Right atrium auricular region (tissue), 2 donors: ENCODE results near the gene SYT14. TPM values are rescaled to one million over a fixed set of nuclear protein-coding genes. Genes with fewer than 3 reads are reported as not detected.
"Not testable (repeated sequence)": the region's sequence is repeated elsewhere in the genome, so short reads cannot be mapped to it uniquely, and the experiment has no call there.

ENCODE experiments used
- DNase-seq: peaks from one replicate; pipeline ENCODE4 v3.0.0-alpha.2; 2019; ENCODE audit warnings: low spot score
- H3K27ac ChIP-seq, 2 donors: fragments of 200-600 bp; sonication (generic); 1 replicate in 1 of 2; 2 replicates in 1 of 2; pipeline ENCODE4 v1.5.1; 2016 to 2019
- H3K27me3 ChIP-seq, 2 donors: fragments of 200-600 bp; sonication (generic); one replicate each; pipeline versions ENCODE4 v1.5.1 to v1.6.0; 2017 to 2019
- H3K36me3 ChIP-seq: fragments of 200-600 bp; sonication (generic); one replicate; pipeline ENCODE4 v1.5.1; 2016
- H3K4me1 ChIP-seq, 2 donors: fragments of 200-600 bp; sonication (generic); one replicate each; pipeline versions ENCODE4 v1.5.1 to v1.6.0; 2017 to 2019
- H3K4me3 ChIP-seq, 2 donors: fragments of 200-600 bp; sonication (generic); 1 replicate in 1 of 2; 2 replicates in 1 of 2; pipeline ENCODE4 v1.5.1; 2017 to 2019; ENCODE audit warnings: mild to moderate bottlenecking in 1 of 2, moderate library complexity in 1 of 2
- H3K9me3 ChIP-seq, 2 donors: fragments of 200-600 bp; sonication (generic); one replicate each; pipeline ENCODE4 v1.5.1; 2019
- CTCF ChIP-seq, 2 donors: fragments of 200-600 bp; sonication (generic); IDR thresholded peaks; one replicate each; pipeline ENCODE4 v1.5.1; 2019; ENCODE audit warnings: antibody characterized with exemption in 2 of 2
- total RNA-seq, 2 donors: library from RNA; depleted of rRNA; stranded (reverse); fragments of >200 nt; gene quantifications; one replicate each; pipeline ENCODE4 v1.1.0, GENCODE V29; 2016

The SYT14 gene
- total RNA-seq, 2 donors from 2014 or later: 0.04 TPM; not detected in 1

GRCh38 chr1:209911746-209912145 is 26.3 kb upstream of the SYT14 start:
- H3K27ac ChIP-seq: no peak overlapping the region
- H3K4me3 ChIP-seq: no peak overlapping the region
- TF ChIP-seq CTCF (IDR thresholded peaks at IDR 0.05): no peak
- DNase-seq: no peak
- peaks cover 0 to 7% of the 10 kb centered on the region in 2 donors for H3K9me3 ChIP-seq
- H3K36me3 ChIP-seq: no peaks in the 10 kb centered on the region
- no peaks in the 10 kb centered on the region for H3K4me1 ChIP-seq
- H3K27me3 ChIP-seq: no peaks in the 10 kb centered on the region

- Histone ChIP-seq H3K4me1 (no peaks in the 10 kb centered on the region), H3K27ac (no peak overlapping the region), H3K4me3 (no peak overlapping the region), H3K27me3 (no peaks in the 10 kb centered on the region), H3K36me3 (no peaks in the 10 kb centered on the region), H3K9me3 (peaks cover 0 to 7% of the 10 kb centered on the region in 2 donors)
- no peak for TF ChIP-seq CTCF (IDR thresholded peaks at IDR 0.05)
- DNase-seq: no peak
These were observed 25.7 kb upstream of the SYT14 start for GRCh38 chr1:209912306-209912705.

- not testable (repeated sequence) for H3K36me3 ChIP-seq, H3K27me3 ChIP-seq, DNase-seq, H3K4me1 ChIP-seq, H3K27ac ChIP-seq, H3K4me3 ChIP-seq, H3K9me3 ChIP-seq
These were observed 18.4 kb upstream of the SYT14 start for GRCh38 chr1:209919637-209920036.

GRCh38 chr1:209920844-209921243 is 17.2 kb upstream of the SYT14 start:
- H3K4me3 ChIP-seq: no peak overlapping the region
- no peak for TF ChIP-seq CTCF (IDR thresholded peaks at IDR 0.05)
- H3K9me3 ChIP-seq: no peaks in the 10 kb centered on the region
- no peak overlapping the region for H3K27ac ChIP-seq
- H3K4me1 ChIP-seq: no peaks in the 10 kb centered on the region
- DNase-seq: no peak
- H3K27me3 ChIP-seq: no peaks in the 10 kb centered on the region
- no peaks in the 10 kb centered on the region for H3K36me3 ChIP-seq

- Histone ChIP-seq H3K27me3 (no peaks in the 10 kb centered on the region), H3K36me3 (no peaks in the 10 kb centered on the region), H3K9me3 (no peaks in the 10 kb centered on the region), H3K27ac (no peak overlapping the region), H3K4me1 (no peaks in the 10 kb centered on the region), H3K4me3 (no peak overlapping the region)
- DNase-seq: no peak
- TF ChIP-seq CTCF (IDR thresholded peaks at IDR 0.05): no peak
These were observed 13.6 kb upstream of the SYT14 start for GRCh38 chr1:209924390-209924789.

- H3K4me3 ChIP-seq: no peak overlapping the region
- H3K4me1 ChIP-seq: no peaks in the 10 kb centered on the region
- DNase-seq: no peak
- no peaks in the 10 kb centered on the region for H3K36me3 ChIP-seq
- TF ChIP-seq CTCF (IDR thresholded peaks at IDR 0.05): no peak
- no peak overlapping the region for H3K27ac ChIP-seq
- no peaks in the 10 kb centered on the region for H3K9me3 ChIP-seq
- H3K27me3 ChIP-seq: no peaks in the 10 kb centered on the region
These were observed 12.0 kb upstream of the SYT14 start for GRCh38 chr1:209926045-209926444.
